ENCODE data around the gene OMA1.

GRCh38 chr1:58545591-58546519, 671 bp downstream of the OMA1 start:
- TF ChIP-seq CREB5 (CRISPR knock-in tag; IDR thresholded peaks at IDR 0.05; ENCODE audit: low read depth) = no peak
- no peak for TF ChIP-seq PATZ1 (CRISPR knock-in tag; IDR thresholded peaks at IDR 0.05; ENCODE audit: borderline replicate concordance)
- TF ChIP-seq SNAI2 (CRISPR knock-in tag; IDR thresholded peaks at IDR 0.05) = no peak
- no peak for TF ChIP-seq CSRNP3 (CRISPR knock-in tag; IDR thresholded peaks at IDR 0.05)
- TF ChIP-seq TCF4 (CRISPR knock-in tag; IDR thresholded peaks at IDR 0.05; ENCODE audit: borderline replicate concordance) = no peak
